Measurements from ENCODE around the gene SEMA4C.

The SEMA4C gene

DNA sequence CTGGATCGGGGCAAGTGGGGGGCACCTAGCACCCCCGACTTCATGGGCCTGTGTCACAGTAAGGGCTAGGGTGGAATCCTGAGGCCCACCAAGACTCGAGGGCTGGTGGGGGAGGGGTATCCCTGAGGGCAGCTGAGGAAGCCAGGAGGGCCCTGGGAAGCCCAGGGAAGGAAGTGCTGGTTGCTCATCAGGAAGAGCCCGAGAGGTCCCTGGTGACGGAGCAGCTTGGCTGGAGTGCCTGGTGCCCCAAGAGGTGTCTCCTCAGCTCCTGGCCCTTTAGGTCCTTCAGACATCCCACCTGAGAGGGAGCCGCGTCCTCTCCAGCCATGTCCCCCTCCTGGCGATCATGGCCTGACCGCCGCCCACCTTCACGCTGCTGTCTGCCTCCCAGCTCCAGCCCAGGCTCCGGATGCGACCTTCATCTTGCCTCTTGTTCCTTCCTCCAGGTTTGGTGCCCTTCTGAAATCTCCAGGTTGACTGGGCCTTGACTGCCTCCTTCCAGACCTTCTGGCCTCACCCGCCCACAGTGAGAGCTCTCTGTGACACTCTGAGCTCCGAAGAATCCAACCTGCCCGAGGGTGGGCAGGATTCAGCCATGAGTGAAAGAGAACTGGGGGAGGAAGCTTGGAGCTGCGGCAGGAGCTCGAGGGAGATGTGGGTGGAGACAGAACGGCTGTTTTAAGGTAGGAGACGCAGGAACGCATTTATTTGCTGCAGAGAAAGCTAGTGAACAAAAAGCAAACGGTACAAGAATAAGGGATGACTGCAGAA, 42.7 kb upstream of the SEMA4C start:
- Histone ChIP-seq H3K9ac (ENCODE audit: low read length in 5 of 5) (no peak overlapping the region), H3K4me1 (ENCODE audit: control insufficient read depth in 5 of 5, insufficient read depth in 5 of 5, low read length in 5 of 5) (peaks cover 7 to 71% (median 39%) of the 10 kb centered on the region in 5 donors), H3K27ac (ENCODE audit: low read depth, low read length) (no peak overlapping the region), H3K27me3 (ENCODE audit: control insufficient read depth in 5 of 5, insufficient read depth in 4 of 5, low read length in 5 of 5) (peaks cover 0 to 2% (median 0%) of the 10 kb centered on the region in 5 donors), H3K36me3 (ENCODE audit: control insufficient read depth in 5 of 5, insufficient read depth in 5 of 5, low read length in 5 of 5) (no peaks in the 10 kb centered on the region), H3K9me3 (ENCODE audit: control insufficient read depth in 5 of 5, low read length in 5 of 5) (peaks cover 0 to 12% (median 8%) of the 10 kb centered on the region in 5 donors), H3K4me3 (ENCODE audit: low read depth in 1 of 5, low read length in 5 of 5) (no peak overlapping the region)

DNA sequence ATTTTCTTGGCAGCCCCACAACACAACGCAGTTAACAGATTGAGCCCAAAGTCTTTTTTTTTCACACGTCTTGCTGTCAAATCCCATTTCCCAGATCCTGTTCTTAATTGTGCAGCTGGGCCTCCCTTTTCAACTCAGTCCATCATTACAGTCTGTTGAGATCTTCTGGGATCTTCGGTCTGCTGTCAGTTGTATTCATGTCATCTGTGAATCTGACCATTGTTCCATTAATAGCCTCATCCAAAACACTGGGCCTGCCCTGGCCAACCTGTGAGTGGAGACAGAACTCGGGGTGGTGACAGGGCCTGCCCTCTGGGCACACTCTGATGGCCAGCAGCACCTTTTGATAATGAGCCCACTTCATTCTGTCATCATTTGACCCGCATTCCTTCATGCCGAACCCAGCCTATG, 39.7 kb upstream of the SEMA4C start:
- H3K27ac ChIP-seq (ENCODE audit: low read depth, low read length) = no peak overlapping the region
- H3K4me1 ChIP-seq (ENCODE audit: control insufficient read depth in 5 of 5, insufficient read depth in 5 of 5, low read length in 5 of 5) = peaks cover 8 to 68% (median 47%) of the 10 kb centered on the region in 5 donors
- no peak overlapping the region for H3K4me3 ChIP-seq (ENCODE audit: low read depth in 1 of 5, low read length in 5 of 5)
- no peaks in the 10 kb centered on the region for H3K36me3 ChIP-seq (ENCODE audit: control insufficient read depth in 5 of 5, insufficient read depth in 5 of 5, low read length in 5 of 5)
- H3K9ac ChIP-seq (ENCODE audit: low read length in 5 of 5) = no peak overlapping the region
- H3K9me3 ChIP-seq (ENCODE audit: control insufficient read depth in 5 of 5, low read length in 5 of 5) = no peaks in the 10 kb centered on the region
- no peaks in the 10 kb centered on the region for H3K27me3 ChIP-seq (ENCODE audit: control insufficient read depth in 5 of 5, insufficient read depth in 4 of 5, low read length in 5 of 5)

DNA sequence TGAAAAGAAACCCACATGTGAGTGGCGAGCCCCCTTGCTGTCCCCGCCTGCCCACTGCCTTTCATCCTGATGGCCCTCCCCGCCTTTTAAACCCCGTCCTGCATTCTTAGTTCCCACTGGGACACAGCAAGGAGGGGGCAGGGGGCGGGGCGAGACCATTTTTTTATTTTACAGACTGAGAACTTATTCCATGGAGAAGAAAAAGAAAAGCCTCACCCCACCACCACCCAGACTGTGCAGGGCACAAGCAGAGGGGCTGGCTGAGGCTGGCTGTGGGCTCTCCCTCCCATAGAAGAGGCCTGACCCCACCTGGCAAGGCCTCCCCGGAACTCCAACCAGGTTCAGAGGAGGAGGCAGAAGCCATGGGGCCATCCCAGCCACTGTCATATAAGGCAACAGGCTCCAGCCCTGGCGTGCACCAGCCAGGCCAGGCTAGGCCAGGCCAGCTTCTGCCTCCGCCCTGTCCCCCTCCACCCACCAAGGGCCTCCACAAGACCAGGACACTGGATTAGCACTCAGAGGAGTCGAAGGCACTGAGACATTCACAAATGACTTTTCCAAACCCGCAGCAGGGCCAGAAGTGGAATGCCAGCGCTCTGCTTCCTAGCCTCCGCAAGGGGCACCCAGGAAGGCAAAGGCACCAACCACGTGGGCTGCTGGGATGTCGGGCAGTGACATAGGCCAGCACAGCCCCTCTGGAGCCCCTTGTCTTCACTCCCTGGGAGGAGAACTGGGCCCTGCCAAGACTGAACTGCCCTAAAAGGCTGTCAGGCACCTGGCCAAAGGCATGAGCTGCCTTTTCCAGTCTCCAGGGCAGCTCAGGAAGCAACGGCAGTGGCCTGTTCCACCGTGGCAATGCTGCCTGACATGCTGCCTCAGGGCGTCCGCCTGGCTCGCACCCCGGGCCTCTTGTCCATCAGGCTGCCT, 37.5 kb upstream of the SEMA4C start:
- Histone ChIP-seq H3K4me1 (ENCODE audit: control insufficient read depth in 5 of 5, insufficient read depth in 5 of 5, low read length in 5 of 5) (peaks cover 4 to 51% (median 26%) of the 10 kb centered on the region in 5 donors), H3K27me3 (ENCODE audit: control insufficient read depth in 5 of 5, insufficient read depth in 4 of 5, low read length in 5 of 5) (no peaks in the 10 kb centered on the region), H3K9ac (ENCODE audit: low read length in 5 of 5) (peak overlapping the region in 4 of 5 donors; percentile 42 to 85 (median 60))

DNA sequence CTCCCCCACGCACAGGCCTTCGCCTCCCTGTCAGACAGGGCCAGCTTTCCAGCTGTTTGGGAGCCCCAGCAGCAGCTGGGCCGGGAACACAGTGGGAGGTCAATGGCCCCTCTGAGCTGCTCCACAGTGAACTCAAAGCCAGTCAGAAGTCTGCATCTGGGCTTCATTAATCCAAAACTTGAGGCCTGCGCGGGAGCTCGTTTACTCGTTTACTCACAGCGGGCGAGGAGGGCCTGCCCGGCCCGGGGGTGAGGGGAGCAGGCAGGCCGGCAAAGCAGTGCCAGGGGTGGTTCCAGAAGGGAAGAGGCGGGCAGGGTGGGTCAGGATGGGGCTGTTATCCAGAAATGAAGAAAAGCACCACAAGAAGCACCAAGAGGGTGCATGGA, 36.8 kb upstream of the SEMA4C start:
- peaks cover 4 to 44% (median 25%) of the 10 kb centered on the region in 5 donors for H3K4me1 ChIP-seq (ENCODE audit: control insufficient read depth in 5 of 5, insufficient read depth in 5 of 5, low read length in 5 of 5)
- H3K9ac ChIP-seq (ENCODE audit: low read length in 5 of 5) = peak overlapping the region in 4 of 5 donors; percentile 42 to 85 (median 60)
- H3K36me3 ChIP-seq (ENCODE audit: control insufficient read depth in 5 of 5, insufficient read depth in 5 of 5, low read length in 5 of 5) = no peaks in the 10 kb centered on the region
- H3K9me3 ChIP-seq (ENCODE audit: control insufficient read depth in 5 of 5, low read length in 5 of 5) = no peaks in the 10 kb centered on the region
- peak overlapping the region; percentile 41 to 59 (median 51) for H3K4me3 ChIP-seq (ENCODE audit: low read depth in 1 of 5, low read length in 5 of 5)
- H3K27me3 ChIP-seq (ENCODE audit: control insufficient read depth in 5 of 5, insufficient read depth in 4 of 5, low read length in 5 of 5) = no peaks in the 10 kb centered on the region
- peak overlapping the region; percentile 85 for H3K27ac ChIP-seq (ENCODE audit: low read depth, low read length)

More for the DNA sequence above, 37.5 kb upstream of the SEMA4C start:
- Histone ChIP-seq H3K36me3 (ENCODE audit: control insufficient read depth in 5 of 5, insufficient read depth in 5 of 5, low read length in 5 of 5) (no peaks in the 10 kb centered on the region), H3K9me3 (ENCODE audit: control insufficient read depth in 5 of 5, low read length in 5 of 5) (no peaks in the 10 kb centered on the region), H3K4me3 (ENCODE audit: low read depth in 1 of 5, low read length in 5 of 5) (peak overlapping the region; percentile 41 to 59 (median 51)), H3K27ac (ENCODE audit: low read depth, low read length) (peak overlapping the region; percentile 85)

DNA sequence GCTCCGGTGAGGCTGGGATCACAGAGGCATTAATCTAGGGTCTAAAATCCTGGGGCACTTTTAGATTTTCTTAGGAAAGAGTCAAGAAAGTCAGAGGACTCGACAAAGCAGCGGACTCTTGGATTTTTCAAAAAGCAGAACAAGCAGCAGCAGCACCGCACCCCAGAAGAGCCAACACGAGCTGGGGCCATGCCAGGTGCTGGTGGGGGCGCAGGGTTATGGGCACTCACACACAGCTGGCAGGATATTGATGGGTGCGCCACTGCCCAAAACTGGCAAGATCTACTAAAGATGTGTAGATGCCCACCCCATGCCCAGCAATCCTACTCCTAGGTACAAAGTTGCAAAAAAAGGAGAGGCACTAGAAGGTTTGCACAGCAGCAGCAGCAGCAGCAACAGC, 33.9 kb upstream of the SEMA4C start:
- no peaks in the 10 kb centered on the region for H3K27me3 ChIP-seq (ENCODE audit: control insufficient read depth in 5 of 5, insufficient read depth in 4 of 5, low read length in 5 of 5)
- no peaks in the 10 kb centered on the region for H3K9me3 ChIP-seq (ENCODE audit: control insufficient read depth in 5 of 5, low read length in 5 of 5)
- H3K9ac ChIP-seq (ENCODE audit: low read length in 5 of 5) = no peak overlapping the region
- peaks cover 4 to 34% (median 25%) of the 10 kb centered on the region in 5 donors for H3K4me1 ChIP-seq (ENCODE audit: control insufficient read depth in 5 of 5, insufficient read depth in 5 of 5, low read length in 5 of 5)
- H3K36me3 ChIP-seq (ENCODE audit: control insufficient read depth in 5 of 5, insufficient read depth in 5 of 5, low read length in 5 of 5) = no peaks in the 10 kb centered on the region
- H3K27ac ChIP-seq (ENCODE audit: low read depth, low read length) = no peak overlapping the region
- no peak overlapping the region for H3K4me3 ChIP-seq (ENCODE audit: low read depth in 1 of 5, low read length in 5 of 5)

DNA sequence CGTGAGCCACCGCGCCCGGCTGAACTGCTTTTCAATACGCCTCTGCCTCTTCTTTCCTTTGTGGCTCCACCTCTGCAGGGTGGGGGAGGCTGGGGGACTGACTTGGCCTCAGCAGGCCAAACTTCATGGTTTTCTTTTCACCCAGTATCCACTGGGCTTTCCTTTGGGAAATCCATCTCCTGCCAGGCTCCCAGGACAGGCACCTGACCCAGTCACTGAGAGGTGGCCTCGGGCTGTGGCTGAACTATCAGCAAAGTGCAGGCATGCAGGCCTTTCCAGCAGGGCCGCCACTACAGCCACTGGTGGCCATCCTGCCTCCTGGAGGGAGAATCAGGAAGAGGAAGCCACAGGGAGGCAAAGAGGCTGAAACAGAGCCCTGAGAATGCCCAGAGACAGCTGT, 33.4 kb upstream of the SEMA4C start:
- Histone ChIP-seq H3K4me3 (ENCODE audit: low read depth in 1 of 5, low read length in 5 of 5) (no peak overlapping the region), H3K27me3 (ENCODE audit: control insufficient read depth in 5 of 5, insufficient read depth in 4 of 5, low read length in 5 of 5) (no peaks in the 10 kb centered on the region), H3K9me3 (ENCODE audit: control insufficient read depth in 5 of 5, low read length in 5 of 5) (no peaks in the 10 kb centered on the region), H3K9ac (ENCODE audit: low read length in 5 of 5) (no peak overlapping the region), H3K27ac (ENCODE audit: low read depth, low read length) (no peak overlapping the region), H3K36me3 (ENCODE audit: control insufficient read depth in 5 of 5, insufficient read depth in 5 of 5, low read length in 5 of 5) (no peaks in the 10 kb centered on the region), H3K4me1 (ENCODE audit: control insufficient read depth in 5 of 5, insufficient read depth in 5 of 5, low read length in 5 of 5) (peaks cover 4 to 29% (median 23%) of the 10 kb centered on the region in 5 donors)

DNA sequence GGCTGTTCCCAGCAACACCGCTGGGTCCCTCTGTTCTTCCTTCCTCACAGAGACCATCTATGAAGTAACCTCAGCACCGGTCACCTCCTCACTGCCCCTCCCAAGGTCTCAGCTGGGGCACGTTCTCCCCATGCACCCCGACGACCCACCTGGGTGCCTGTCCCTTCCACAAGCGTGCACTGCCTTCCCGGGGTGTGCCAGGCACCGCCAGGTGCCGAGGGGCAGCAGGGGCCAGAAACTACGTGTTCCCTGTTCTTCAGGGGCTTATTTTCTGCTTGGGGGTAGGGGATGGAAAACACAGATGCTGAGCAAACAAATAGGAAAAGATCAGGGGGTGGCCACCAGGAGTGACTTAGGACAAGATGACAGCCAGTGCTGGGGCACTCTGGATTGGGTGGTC, 30.4 kb upstream of the SEMA4C start:
- Histone ChIP-seq H3K36me3 (ENCODE audit: control insufficient read depth in 5 of 5, insufficient read depth in 5 of 5, low read length in 5 of 5) (no peaks in the 10 kb centered on the region), H3K9ac (ENCODE audit: low read length in 5 of 5) (no peak overlapping the region), H3K4me3 (ENCODE audit: low read depth in 1 of 5, low read length in 5 of 5) (no peak overlapping the region), H3K27me3 (ENCODE audit: control insufficient read depth in 5 of 5, insufficient read depth in 4 of 5, low read length in 5 of 5) (no peaks in the 10 kb centered on the region), H3K4me1 (ENCODE audit: control insufficient read depth in 5 of 5, insufficient read depth in 5 of 5, low read length in 5 of 5) (peaks cover 0 to 11% (median 0%) of the 10 kb centered on the region in 5 donors), H3K27ac (ENCODE audit: low read depth, low read length) (no peak overlapping the region), H3K9me3 (ENCODE audit: control insufficient read depth in 5 of 5, low read length in 5 of 5) (no peaks in the 10 kb centered on the region)

DNA sequence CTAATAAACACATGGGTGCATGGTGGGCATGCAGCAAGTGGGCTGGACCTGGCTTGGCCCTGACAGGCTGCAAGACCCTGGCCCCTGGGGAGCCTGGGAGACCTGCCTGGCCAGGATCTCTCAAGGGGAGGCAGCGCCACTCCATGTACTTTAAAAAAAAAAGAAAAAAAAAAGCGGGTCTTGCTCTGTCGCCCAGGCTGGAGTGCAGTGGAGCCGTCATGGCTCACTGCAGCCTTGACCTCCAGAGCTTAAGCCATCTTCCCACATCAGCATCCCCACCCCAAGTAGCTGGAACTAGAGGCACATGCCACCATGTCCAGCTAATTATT, 29.5 kb upstream of the SEMA4C start:
- Histone ChIP-seq H3K27ac (ENCODE audit: low read depth, low read length) (no peak overlapping the region), H3K27me3 (ENCODE audit: control insufficient read depth in 5 of 5, insufficient read depth in 4 of 5, low read length in 5 of 5) (no peaks in the 10 kb centered on the region), H3K9ac (ENCODE audit: low read length in 5 of 5) (no peak overlapping the region), H3K4me1 (ENCODE audit: control insufficient read depth in 5 of 5, insufficient read depth in 5 of 5, low read length in 5 of 5) (peaks cover 0 to 11% (median 0%) of the 10 kb centered on the region in 5 donors), H3K36me3 (ENCODE audit: control insufficient read depth in 5 of 5, insufficient read depth in 5 of 5, low read length in 5 of 5) (no peaks in the 10 kb centered on the region), H3K4me3 (ENCODE audit: low read depth in 1 of 5, low read length in 5 of 5) (no peak overlapping the region), H3K9me3 (ENCODE audit: control insufficient read depth in 5 of 5, low read length in 5 of 5) (no peaks in the 10 kb centered on the region)

DNA sequence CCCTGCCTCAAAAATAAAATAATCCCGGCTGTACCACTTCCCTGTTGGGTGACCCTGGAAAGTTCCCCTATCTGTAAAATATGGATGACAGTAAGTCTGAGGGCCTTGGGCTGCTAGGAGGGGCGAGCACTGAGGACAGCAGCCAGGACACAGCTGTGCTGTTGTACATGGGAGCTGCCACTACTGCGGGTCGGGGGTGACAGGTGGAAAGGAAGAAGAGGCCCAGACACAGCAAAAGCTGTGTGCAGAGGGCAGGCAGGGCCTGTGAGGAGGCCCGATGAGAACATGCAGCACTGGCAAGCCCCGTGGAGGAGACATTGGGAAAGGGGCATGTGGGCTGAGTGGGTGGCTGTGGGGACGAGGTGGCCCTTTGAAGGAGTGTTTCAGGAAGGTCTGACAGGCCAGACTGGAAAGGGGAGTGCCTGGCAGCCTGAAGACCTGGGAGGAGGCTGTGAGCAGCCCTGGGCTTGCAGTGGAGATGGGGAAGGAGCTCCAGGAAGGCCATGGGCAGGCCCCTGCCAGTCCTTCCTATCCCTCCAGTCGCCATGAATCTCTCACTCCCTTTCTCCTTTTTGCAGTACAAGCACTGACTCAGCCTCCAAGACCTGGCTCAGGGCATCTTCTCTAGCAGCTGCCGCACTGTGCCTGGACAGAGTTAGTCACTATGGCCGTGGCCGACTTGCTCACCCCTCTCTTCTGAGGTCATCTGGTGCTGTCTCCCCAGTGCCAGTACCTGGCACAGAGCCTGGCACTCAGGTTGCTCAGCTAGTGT, 28.9 kb upstream of the SEMA4C start:
- Histone ChIP-seq H3K9ac (ENCODE audit: low read length in 5 of 5) (no peak overlapping the region), H3K36me3 (ENCODE audit: control insufficient read depth in 5 of 5, insufficient read depth in 5 of 5, low read length in 5 of 5) (no peaks in the 10 kb centered on the region), H3K27me3 (ENCODE audit: control insufficient read depth in 5 of 5, insufficient read depth in 4 of 5, low read length in 5 of 5) (no peaks in the 10 kb centered on the region), H3K4me3 (ENCODE audit: low read depth in 1 of 5, low read length in 5 of 5) (no peak overlapping the region), H3K27ac (ENCODE audit: low read depth, low read length) (no peak overlapping the region), H3K4me1 (ENCODE audit: control insufficient read depth in 5 of 5, insufficient read depth in 5 of 5, low read length in 5 of 5) (peaks cover 0 to 11% (median 0%) of the 10 kb centered on the region in 5 donors), H3K9me3 (ENCODE audit: control insufficient read depth in 5 of 5, low read length in 5 of 5) (no peaks in the 10 kb centered on the region)
